Endothelial cell of umbilical vein (primary cell): ENCODE results near the gene B3GALNT2.
"Not testable (repeated sequence)": the region's sequence is repeated elsewhere in the genome, so short reads cannot be mapped to it uniquely, and the experiment has no call there.

Experiments
- EZH2 ChIP-seq: IDR thresholded peaks from 2 replicates; pipeline ENCODE4 v1.6.1; 2012; ENCODE audit warnings: borderline replicate concordance, low read depth, mild to moderate bottlenecking, moderate library complexity, low read length, inconsistent platforms; ENCODE audit not compliant: severe bottlenecking
- FOS ChIP-seq: IDR thresholded peaks from 2 replicates; pipeline ENCODE4 v1.6.1; 2011; ENCODE audit warnings: mild to moderate bottlenecking, low read length, moderate library complexity, borderline replicate concordance; ENCODE audit not compliant: insufficient read depth
- POLR2A ChIP-seq: IDR thresholded peaks from 2 replicates; pipeline ENCODE4 v1.6.1; 2012; ENCODE audit warnings: low read depth, mild to moderate bottlenecking, control low read depth, low read length

DNA sequence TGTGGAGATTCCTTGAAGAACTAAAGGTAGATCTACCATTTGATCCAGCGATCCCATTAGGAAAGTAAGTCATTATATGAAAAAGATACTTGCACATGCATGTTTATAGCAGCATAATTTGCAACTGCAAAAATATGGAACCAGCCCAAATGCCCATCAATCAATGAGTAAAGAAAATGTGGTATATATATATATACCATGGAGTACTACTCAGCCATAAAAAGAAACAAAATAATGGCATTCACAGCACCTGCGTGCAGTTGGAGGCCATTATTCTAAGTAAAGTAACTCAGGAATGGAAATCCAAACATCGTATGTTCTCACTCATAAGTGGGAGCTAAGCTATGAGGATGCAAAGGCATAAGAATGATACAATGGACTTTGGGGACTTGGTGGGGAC is 41.4 kb downstream of the B3GALNT2 start:
- not testable (repeated sequence) for TF ChIP-seq EZH2, POLR2A, FOS
